Measurements from ENCODE around the gene DMXL2. TPM values are rescaled to one million over a fixed set of nuclear protein-coding genes. Genes with fewer than 3 reads are reported as not detected.

The DMXL2 gene
- total and polyA plus RNA-seq, 2 experiments from 2014 or later, result 3.6 to 17.6 TPM

- in situ Hi-C loops (cut with MboI), result no loop called here
- TF ChIP-seq EZH2phosphoT487 (IDR thresholded peaks at IDR 0.05; ENCODE audit: insufficient read depth, low read depth) (no peak), EZH2 (IDR thresholded peaks at IDR 0.05; ENCODE audit: insufficient read depth, poor library complexity, severe bottlenecking) (no peak)
- no peaks in the 10 kb centered on the region for H3K36me3 ChIP-seq (ENCODE audit: low read depth)
- no peaks in the 10 kb centered on the region for H4K20me1 ChIP-seq (ENCODE audit: insufficient read depth)
- H3F3A ChIP-seq (ENCODE audit: insufficient read depth), result no peaks in the 10 kb centered on the region
- no peaks in the 10 kb centered on the region for H3K79me2 ChIP-seq (ENCODE audit: insufficient read depth)
- H3K9me3 ChIP-seq (ENCODE audit: low read depth), result no peaks in the 10 kb centered on the region
- no peaks in the 10 kb centered on the region for H3K27me3 ChIP-seq (replicated peaks; ENCODE audit: insufficient read depth)
- H3K4me3 ChIP-seq, result no peak overlapping the region
- H2AFZ ChIP-seq, result no peak overlapping the region
- H3K4me2 ChIP-seq (ENCODE audit: unreplicated experiment), result no peak overlapping the region
- WGBS, 2 experiments (ENCODE audit: low coverage in 1 of 2, low lambda C conversion rate in 2 of 2, missing lambda C conversion rate in 2 of 2), result 65 to 70% methylated on average over 5 of the region's 5 CpGs
- H3K9ac ChIP-seq, result no peak overlapping the region
- H3K9me2 ChIP-seq (ENCODE audit: insufficient read depth), result no peaks in the 10 kb centered on the region
- no peaks in the 10 kb centered on the region for H3K4me1 ChIP-seq (ENCODE audit: insufficient read depth)
- H3K27ac ChIP-seq, result no peak overlapping the region
- no peak for DNase-seq
These were observed 61.3 kb downstream of the DMXL2 start for GRCh38 chr15:51561271-51561670.

GRCh38 chr15:51558876-51559275 is 63.7 kb downstream of the DMXL2 start:
- H3K4me1 ChIP-seq (ENCODE audit: insufficient read depth), result no peaks in the 10 kb centered on the region
- in situ Hi-C loops (cut with MboI), result no loop called here
- TF ChIP-seq EZH2phosphoT487 (IDR thresholded peaks at IDR 0.05; ENCODE audit: insufficient read depth, low read depth), result no peak
- no peak for TF ChIP-seq EZH2 (IDR thresholded peaks at IDR 0.05; ENCODE audit: insufficient read depth, poor library complexity, severe bottlenecking)
- H3K27ac ChIP-seq, result no peak overlapping the region
- no peaks in the 10 kb centered on the region for H3K36me3 ChIP-seq (ENCODE audit: low read depth)
- no peaks in the 10 kb centered on the region for H3K9me3 ChIP-seq (ENCODE audit: low read depth)
- no peak overlapping the region for H2AFZ ChIP-seq
- H3K9me2 ChIP-seq (ENCODE audit: insufficient read depth), result no peaks in the 10 kb centered on the region
- no peak for DNase-seq
- 93 to 94% methylated on average over 3 of the region's 3 CpGs for WGBS, 2 experiments (ENCODE audit: low coverage in 1 of 2, low lambda C conversion rate in 2 of 2, missing lambda C conversion rate in 2 of 2)
- no peaks in the 10 kb centered on the region for H3K27me3 ChIP-seq (replicated peaks; ENCODE audit: insufficient read depth)
- no peaks in the 10 kb centered on the region for H4K20me1 ChIP-seq (ENCODE audit: insufficient read depth)
- no peak overlapping the region for H3K4me2 ChIP-seq (ENCODE audit: unreplicated experiment)
- no peak overlapping the region for H3K4me3 ChIP-seq
- H3F3A ChIP-seq (ENCODE audit: insufficient read depth), result no peaks in the 10 kb centered on the region
- no peaks in the 10 kb centered on the region for H3K79me2 ChIP-seq (ENCODE audit: insufficient read depth)
- H3K9ac ChIP-seq, result no peak overlapping the region

DNA sequence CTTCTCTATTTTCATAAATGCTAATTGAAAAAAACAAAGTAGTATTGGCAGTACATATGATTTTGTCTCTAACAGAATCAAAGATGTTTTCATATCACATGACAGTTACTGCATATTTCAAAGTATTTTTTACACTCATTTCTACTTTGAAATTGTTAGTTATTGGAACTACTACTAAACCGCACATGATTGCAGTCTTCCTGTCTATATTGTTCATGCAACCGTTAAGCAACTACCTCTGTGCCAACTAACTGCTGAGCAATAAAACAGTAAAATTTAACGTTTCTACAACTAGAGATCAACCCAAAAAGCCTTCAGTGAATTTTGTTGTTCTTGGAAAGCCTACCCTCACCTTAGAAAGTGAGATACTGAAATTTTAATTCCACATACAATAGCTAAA is 64.2 kb downstream of the DMXL2 start:
- H3F3A ChIP-seq (ENCODE audit: insufficient read depth), result no peaks in the 10 kb centered on the region
- no peaks in the 10 kb centered on the region for H3K79me2 ChIP-seq (ENCODE audit: insufficient read depth)
- in situ Hi-C loops (cut with MboI), result no loop called here
- H4K20me1 ChIP-seq (ENCODE audit: insufficient read depth), result no peaks in the 10 kb centered on the region
- DNase-seq, result no peak
- no peak overlapping the region for H3K27ac ChIP-seq
- no peaks in the 10 kb centered on the region for H3K4me1 ChIP-seq (ENCODE audit: insufficient read depth)
- no peak overlapping the region for H2AFZ ChIP-seq
- TF ChIP-seq EZH2phosphoT487 (IDR thresholded peaks at IDR 0.05; ENCODE audit: insufficient read depth, low read depth) (no peak), EZH2 (IDR thresholded peaks at IDR 0.05; ENCODE audit: insufficient read depth, poor library complexity, severe bottlenecking) (no peak)
- H3K36me3 ChIP-seq (ENCODE audit: low read depth), result no peaks in the 10 kb centered on the region
- no peak overlapping the region for H3K4me2 ChIP-seq (ENCODE audit: unreplicated experiment)
- 94 to 96% methylated on average over 3 of the region's 3 CpGs for WGBS, 2 experiments (ENCODE audit: low coverage in 1 of 2, low lambda C conversion rate in 2 of 2, missing lambda C conversion rate in 2 of 2)
- H3K27me3 ChIP-seq (replicated peaks; ENCODE audit: insufficient read depth), result no peaks in the 10 kb centered on the region
- no peak overlapping the region for H3K9ac ChIP-seq
- no peaks in the 10 kb centered on the region for H3K9me3 ChIP-seq (ENCODE audit: low read depth)
- H3K9me2 ChIP-seq (ENCODE audit: insufficient read depth), result no peaks in the 10 kb centered on the region
- no peak overlapping the region for H3K4me3 ChIP-seq

- no peak for DNase-seq
- Histone ChIP-seq H4K20me1 (ENCODE audit: insufficient read depth) (no peaks in the 10 kb centered on the region), H3K4me3 (no peak overlapping the region), H3K27me3 (replicated peaks; ENCODE audit: insufficient read depth) (no peaks in the 10 kb centered on the region), H3K4me2 (ENCODE audit: unreplicated experiment) (no peak overlapping the region), H3K36me3 (ENCODE audit: low read depth) (no peaks in the 10 kb centered on the region), H3K9me2 (ENCODE audit: insufficient read depth) (no peaks in the 10 kb centered on the region), H3K79me2 (ENCODE audit: insufficient read depth) (no peaks in the 10 kb centered on the region), H3K27ac (no peak overlapping the region), H3K4me1 (ENCODE audit: insufficient read depth) (no peaks in the 10 kb centered on the region), H3K9me3 (ENCODE audit: low read depth) (no peaks in the 10 kb centered on the region), H3K9ac (no peak overlapping the region), H3F3A (ENCODE audit: insufficient read depth) (no peaks in the 10 kb centered on the region), H2AFZ (no peak overlapping the region)
- WGBS, 2 experiments (ENCODE audit: low coverage in 1 of 2, low lambda C conversion rate in 2 of 2, missing lambda C conversion rate in 2 of 2), result 68 to 79% methylated on average over 2 of the region's 2 CpGs
- in situ Hi-C loops (cut with MboI), result no loop called here
- TF ChIP-seq EZH2 (IDR thresholded peaks at IDR 0.05; ENCODE audit: insufficient read depth, poor library complexity, severe bottlenecking) (no peak), EZH2phosphoT487 (IDR thresholded peaks at IDR 0.05; ENCODE audit: insufficient read depth, low read depth) (no peak)
These were observed 71.7 kb downstream of the DMXL2 start for GRCh38 chr15:51550841-51551240.

- Histone ChIP-seq H3K4me2 (ENCODE audit: unreplicated experiment) (no peak overlapping the region), H3K27me3 (replicated peaks; ENCODE audit: insufficient read depth) (no peaks in the 10 kb centered on the region), H4K20me1 (ENCODE audit: insufficient read depth) (no peaks in the 10 kb centered on the region), H3K4me1 (ENCODE audit: insufficient read depth) (no peaks in the 10 kb centered on the region), H3K79me2 (ENCODE audit: insufficient read depth) (no peaks in the 10 kb centered on the region), H3K9me2 (ENCODE audit: insufficient read depth) (no peaks in the 10 kb centered on the region), H3K9me3 (ENCODE audit: low read depth) (no peaks in the 10 kb centered on the region), H3K36me3 (ENCODE audit: low read depth) (no peaks in the 10 kb centered on the region; the same call in 1 of the 2 replicates), H3K27ac (no peak overlapping the region), H3K4me3 (no peak overlapping the region), H3F3A (ENCODE audit: insufficient read depth) (no peaks in the 10 kb centered on the region), H2AFZ (no peak overlapping the region), H3K9ac (no peak overlapping the region)
- no peak for DNase-seq
- TF ChIP-seq EZH2phosphoT487 (IDR thresholded peaks at IDR 0.05; ENCODE audit: insufficient read depth, low read depth), result no peak
- no peak for TF ChIP-seq EZH2 (IDR thresholded peaks at IDR 0.05; ENCODE audit: insufficient read depth, poor library complexity, severe bottlenecking)
- in situ Hi-C loops (cut with MboI), result no loop called here
- WGBS, 2 experiments (ENCODE audit: low coverage in 1 of 2, low lambda C conversion rate in 2 of 2, missing lambda C conversion rate in 2 of 2), result 98 to 99% methylated on average over 2 of the region's 2 CpGs
These were observed 74.9 kb downstream of the DMXL2 start for GRCh38 chr15:51547656-51548055.
